H1 (cell line): ENCODE data around the gene SPIRE1. TPM values are rescaled to one million over a fixed set of nuclear protein-coding genes. Genes with fewer than 3 reads are reported as not detected.

Experiments
- CTCF ChIA-PET: fragments of 300-600 bp; sonication (Branson Sonifier 250); formaldehyde crosslinking; loops from one replicate; lab custom pipeline; 2021; ENCODE audit not compliant: partially characterized antibody; lab: Charles Lee
- POLR2A ChIA-PET: fragments of 300-600 bp; sonication (Branson Sonifier 250); formaldehyde crosslinking; loops from one replicate; lab custom pipeline; 2021; ENCODE audit warnings: inconsistent platforms; ENCODE audit not compliant: partially characterized antibody; lab: Charles Lee
- DNase-seq, 2 experiments: peaks; one replicate each; pipeline versions ENCODE4 v3.0.0 to v3.0.0-alpha.2; 2010 to 2022; ENCODE audit warnings: low spot score in 2 of 2, low read depth in 1 of 2, mixed read lengths in 1 of 2
- FAIRE-seq: peaks from 2 replicates; lab custom pipeline; 2011; peaks lifted over from hg19 to GRCh38; lab: Jason Lieb, UNC
- H2AFZ ChIP-seq: 2 replicates; pipeline ENCODE4 v1.8.1; 2012; ENCODE audit warnings: low read length, inconsistent platforms
- H2AK5ac ChIP-seq: 2 replicates; pipeline ENCODE4 v1.6.1; 2013; ENCODE audit warnings: low read depth, low read length
- H2BK120ac ChIP-seq: replicated peaks from 2 replicates; pipeline ENCODE3; 2013; ENCODE audit warnings: low read depth, low read length, inconsistent platforms
- H2BK12ac ChIP-seq: 2 replicates; pipeline ENCODE4 v1.6.1; 2013; ENCODE audit warnings: low read depth, low read length
- H2BK15ac ChIP-seq: 2 replicates; pipeline ENCODE4 v1.6.1; 2013; ENCODE audit warnings: low read length
- H2BK20ac ChIP-seq: 2 replicates; pipeline ENCODE4 v1.6.1; 2013; ENCODE audit warnings: low read length
- H2BK5ac ChIP-seq: 2 replicates; pipeline ENCODE4 v1.6.1; 2013; ENCODE audit warnings: low read depth, low read length
- H3K14ac ChIP-seq: 2 replicates; pipeline ENCODE4 v1.6.1; 2013; ENCODE audit warnings: inconsistent platforms; ENCODE audit not compliant: insufficient read length
- H3K18ac ChIP-seq: 2 replicates; pipeline ENCODE4 v1.6.1; 2013; ENCODE audit warnings: low read length; ENCODE audit errors: extremely low read depth
- H3K23ac ChIP-seq: 2 replicates; pipeline ENCODE4 v1.6.1; 2013; ENCODE audit warnings: inconsistent platforms; ENCODE audit not compliant: insufficient read length
- H3K23me2 ChIP-seq: 2 replicates; pipeline ENCODE4 v1.6.1; 2013; ENCODE audit warnings: low read depth, low read length
- H3K27ac ChIP-seq: 2 replicates; pipeline ENCODE4 v1.6.1; 2011; ENCODE audit warnings: low read depth, low read length, inconsistent platforms
- H3K27me3 ChIP-seq, 4 experiments: replicated peaks in 1 of 4; 1 replicate in 1 of 4; 2 replicates in 3 of 4; pipeline versions ENCODE4 v1.6.1 to v1.8.1; 2011 to 2013; ENCODE audit warnings: low read length in 3 of 4, mild to moderate bottlenecking in 3 of 4, inconsistent platforms in 2 of 4, mixed read lengths in 2 of 4, moderate library complexity in 1 of 4; ENCODE audit not compliant: control insufficient read depth in 3 of 4, insufficient read depth in 3 of 4; ENCODE audit errors: extremely low read depth in 1 of 4
- H3K36me3 ChIP-seq, 4 experiments: 2 replicates each; pipeline versions ENCODE4 v1.6.1 to v1.8.1; 2011 to 2013; ENCODE audit warnings: mild to moderate bottlenecking in 4 of 4, low read length in 3 of 4, moderate library complexity in 2 of 4, control low read depth in 1 of 4, inconsistent platforms in 1 of 4; ENCODE audit not compliant: insufficient read depth in 4 of 4, control insufficient read depth in 2 of 4
- H3K4ac ChIP-seq: replicated peaks from 2 replicates; pipeline ENCODE3; 2013; ENCODE audit warnings: low read length, low read depth, mixed read lengths, inconsistent platforms; ENCODE audit not compliant: insufficient read length
- H3K4me1 ChIP-seq, 4 experiments: replicated peaks in 1 of 4; 1 replicate in 1 of 4; 2 replicates in 3 of 4; pipeline versions ENCODE4 v1.6.1 to v1.8.1; 2011 to 2013; ENCODE audit warnings: low read length in 3 of 4, inconsistent platforms in 2 of 4, mixed read lengths in 1 of 4; ENCODE audit not compliant: insufficient read depth in 4 of 4, control insufficient read depth in 3 of 4
- H3K4me2 ChIP-seq, 2 experiments: 2 replicates each; pipeline versions ENCODE4 v1.6.1 to v1.8.1; 2011 to 2013; ENCODE audit warnings: low read depth in 2 of 2, low read length in 2 of 2, control low read depth in 1 of 2, inconsistent platforms in 1 of 2, mild to moderate bottlenecking in 1 of 2; ENCODE audit not compliant: insufficient read depth in 1 of 2
- H3K4me3 ChIP-seq, 4 experiments: fragments of 200-600, 300-600 bp in 1 of 4; sonication (generic), shearing (Covaris generic), sonication (Bioruptor Twin) in 1 of 4; 2 replicates each; pipeline versions ENCODE4 v1.5.1 to v1.8.1; 2011 to 2016; ENCODE audit warnings: low read length in 4 of 4, low read depth in 3 of 4, control low read depth in 2 of 4, inconsistent platforms in 2 of 4, mild to moderate bottlenecking in 2 of 4, mixed read lengths in 1 of 4, moderate library complexity in 1 of 4; ENCODE audit not compliant: insufficient read depth in 2 of 4; ENCODE audit errors: extremely low read depth in 1 of 4
- H3K56ac ChIP-seq: replicated peaks from 2 replicates; pipeline ENCODE3; 2013; ENCODE audit warnings: low read depth, mild to moderate bottlenecking, mixed read lengths, low read length, inconsistent platforms; ENCODE audit not compliant: insufficient read length
- H3K79me1 ChIP-seq: 2 replicates; pipeline ENCODE4 v1.6.1; 2013; ENCODE audit warnings: low read depth, low read length, control low read depth
- H3K79me2 ChIP-seq, 2 experiments: 2 replicates each; pipeline versions ENCODE4 v1.6.1 to v1.8.1; 2012 to 2013; ENCODE audit warnings: low read length in 2 of 2, mild to moderate bottlenecking in 2 of 2, inconsistent platforms in 1 of 2; ENCODE audit not compliant: insufficient read depth in 2 of 2, control insufficient read depth in 1 of 2
- H3K9ac ChIP-seq, 4 experiments: replicated peaks in 1 of 4; 1 replicate in 1 of 4; 2 replicates in 3 of 4; pipeline versions ENCODE4 v1.6.1 to v1.8.1; 2011 to 2013; ENCODE audit warnings: low read depth in 3 of 4, low read length in 3 of 4, control low read depth in 2 of 4, mild to moderate bottlenecking in 2 of 4, moderate library complexity in 2 of 4, inconsistent platforms in 1 of 4; ENCODE audit errors: extremely low read depth in 1 of 4
- H3K9me3 ChIP-seq, 2 experiments: 2 replicates each; pipeline versions ENCODE4 v1.6.1 to v1.8.1; 2012 to 2013; ENCODE audit warnings: mild to moderate bottlenecking in 2 of 2, moderate library complexity in 2 of 2, control low read depth in 1 of 2, inconsistent platforms in 1 of 2, low read depth in 1 of 2, low read length in 1 of 2, mixed read lengths in 1 of 2; ENCODE audit not compliant: insufficient read depth in 2 of 2
- H4K20me1 ChIP-seq, 2 experiments: replicated peaks in 1 of 2; 2 replicates each; pipeline versions ENCODE3 to v1.8.1; 2011 to 2013; ENCODE audit warnings: inconsistent platforms in 2 of 2, low read length in 2 of 2, mild to moderate bottlenecking in 1 of 2; ENCODE audit not compliant: insufficient read depth in 2 of 2, control insufficient read depth in 1 of 2
- H4K5ac ChIP-seq: 2 replicates; pipeline ENCODE4 v1.6.1; 2013; ENCODE audit warnings: low read length, low read depth, mixed read lengths, inconsistent platforms; ENCODE audit not compliant: insufficient read length
- H4K8ac ChIP-seq: 2 replicates; pipeline ENCODE4 v1.8.0; 2013; ENCODE audit warnings: mild to moderate bottlenecking, moderate library complexity, low read length, inconsistent platforms; ENCODE audit not compliant: insufficient read depth; ENCODE audit errors: extremely low read depth
- H4K91ac ChIP-seq: replicated peaks from 2 replicates; pipeline ENCODE3; 2013; ENCODE audit warnings: low read length, mixed read lengths, inconsistent platforms; ENCODE audit not compliant: insufficient read length
- BCL11A ChIP-seq, 2 experiments: IDR thresholded peaks; one replicate each; pipeline ENCODE4 v1.6.1; 2011; ENCODE audit warnings: low read depth in 2 of 2, low read length in 2 of 2, mild to moderate bottlenecking in 2 of 2
- CBX5 ChIP-seq: fragments of 300-800, 300-1000 bp; sonication (generic); IDR thresholded peaks from 2 replicates; pipeline ENCODE4 v1.7.1; 2016; ENCODE audit warnings: antibody characterized with exemption, low read length, low read depth
- FOSL1 ChIP-seq: IDR thresholded peaks from 2 replicates; pipeline ENCODE4 v1.6.1; 2011; ENCODE audit warnings: mild to moderate bottlenecking, low read depth, low read length, moderate library complexity; ENCODE audit not compliant: insufficient read depth
- KDM1A ChIP-seq: fragments of 200-600, 300-600 bp; sonication (generic); IDR thresholded peaks from 2 replicates; pipeline ENCODE4 v1.7.1; 2016; ENCODE audit warnings: mild to moderate bottlenecking, low read length, borderline replicate concordance
- POU5F1 ChIP-seq: IDR thresholded peaks from 2 replicates; pipeline ENCODE4 v1.6.1; 2011; ENCODE audit warnings: low read depth, mild to moderate bottlenecking, low read length, moderate library complexity
- RXRA ChIP-seq: IDR thresholded peaks from 2 replicates; pipeline ENCODE4 v1.6.1; 2011; ENCODE audit warnings: low read depth, mild to moderate bottlenecking, low read length, moderate library complexity; ENCODE audit not compliant: insufficient read depth
- SIN3A ChIP-seq, 2 experiments: IDR thresholded peaks in 1 of 2; conservative IDR thresholded peaks in 1 of 2; 2 replicates each; pipeline ENCODE4 v1.6.1; 2011 to 2012; ENCODE audit warnings: low read length in 2 of 2, improper control_type of control experiment in 1 of 2, low read depth in 1 of 2, mild to moderate bottlenecking in 1 of 2
- WGBS, 2 experiments: shearing (Covaris generic) in 1 of 2; methylation state at CpG; one replicate each; pipeline versions ENCODE4 v1.1.6 to v1.1.7; 2013 to 2015; ENCODE audit warnings: low lambda C conversion rate in 2 of 2, mixed read lengths in 2 of 2, inconsistent platforms in 1 of 2, low coverage in 1 of 2, missing lambda C conversion rate in 1 of 2; ENCODE audit not compliant: insufficient replicate concordance in 2 of 2, insufficient coverage in 1 of 2, insufficient read length in 1 of 2; ENCODE audit errors: extremely low coverage in 1 of 2, missing lambda C conversion rate in 1 of 2; 5-methylcytosine and 5-hydroxymethylcytosine counted together
- polyA plus RNA-seq, 7 experiments: library from polyadenylated mRNA; depleted of rRNA in 3 of 7; stranded (reverse) in 5 of 7; unstranded in 2 of 7; fragments of >200 nt in 5 of 7; fragments of 200-250 nt in 2 of 7; gene quantifications; 1 replicate in 5 of 7; 2 replicates in 1 of 7; 4 replicates in 1 of 7; pipeline versions ENCODE4 v1.2.1 to v1.2.3, GENCODE V29; 2011 to 2013; ENCODE audit warnings: missing spikeins in 2 of 7, mixed read lengths in 2 of 7
- total RNA-seq: library from RNA; stranded (reverse); fragmentation: NEBNext Ultra II Directional; extraction: Animal tissue kit (Norgen Biotek cat#: 25700); gene quantifications from 2 replicates; pipeline ENCODE4 v1.2.1, GENCODE V29; 2021

Gene SPIRE1
- total and polyA plus RNA-seq, 2 of the 8 experiments (the other 6 are each of a cell fraction or from before 2014, with no cell fraction given): 6.0 to 21.5 TPM

GRCh38 chr18:12654971-12655370 lies 2.9 kb downstream of the SPIRE1 start:
- ChIA-PET CTCF (interaction anchor here (0.8 kb wide), 1 partner anchor 21 kb away, joined by 3 read pairs; no protein-coding TSS in a partner anchor), POLR2A (no interaction called here)
- Histone ChIP-seq H3K4me2 (no peak overlapping the region), H2BK120ac (no peak overlapping the region), H2AFZ (no peak overlapping the region), H3K4ac (no peak overlapping the region), H2AK5ac (no peak overlapping the region), H4K8ac (no peak overlapping the region), H3K4me3 (no peak overlapping the region), H4K5ac (no peak overlapping the region), H3K79me2 (peaks cover 0 to 43% of the 10 kb centered on the region in 2 experiments; a peak in 2 of 4 replicates), H2BK20ac (no peak overlapping the region), H2BK5ac (no peak overlapping the region), H3K27ac (no peak overlapping the region), H3K23me2 (no peaks in the 10 kb centered on the region; the same call in 1 of the 2 replicates), H3K18ac (no peak overlapping the region), H2BK15ac (no peak overlapping the region), H3K79me1 (no peaks in the 10 kb centered on the region), H3K27me3 (peaks cover 0 to 12% (median 5%) of the 10 kb centered on the region in 4 experiments; a peak in 5 of 7 replicates), H4K20me1 (peaks cover 0 to 1% of the 10 kb centered on the region in 2 experiments), H3K4me1 (peaks cover 0 to 5% (median 2%) of the 10 kb centered on the region in 4 experiments; a peak in 3 of 7 replicates), H3K36me3 (no peaks in the 10 kb centered on the region), H3K9me3 (no peaks in the 10 kb centered on the region), H3K9ac (no peak overlapping the region), H3K56ac (no peak overlapping the region), H4K91ac (no peak overlapping the region), H2BK12ac (no peak overlapping the region), H3K14ac (no peak overlapping the region), H3K23ac (no peak overlapping the region)
- FAIRE-seq (no peak), DNase-seq (no peak)
- WGBS, 2 experiments: 100% methylated on average over 1 of the region's 1 CpG; no CpG with 5 or more reads in 1 of the 2 experiments
- TF ChIP-seq POU5F1 (no peak), SIN3A (conservative IDR thresholded peaks at IDR 0.05 in 1 of 2, IDR thresholded peaks at IDR 0.05 in 1 of 2; ENCODE audit: low read depth in 1 of 2, low read length in 2 of 2) (no peak), BCL11A (IDR thresholded peaks at IDR 0.05; ENCODE audit: low read depth in 2 of 2, low read length in 2 of 2) (no peak), FOSL1 (no peak), RXRA (no peak), CBX5 (no peak), KDM1A (no peak)
